Measurements from ENCODE around the gene PDGFB. TPM values are rescaled to one million over a fixed set of nuclear protein-coding genes. Genes with fewer than 3 reads are reported as not detected.

PDGFB gene
- total and polyA plus RNA-seq, 10 donors, result 1.7 to 20.5 (median 8.5) TPM

DNA sequence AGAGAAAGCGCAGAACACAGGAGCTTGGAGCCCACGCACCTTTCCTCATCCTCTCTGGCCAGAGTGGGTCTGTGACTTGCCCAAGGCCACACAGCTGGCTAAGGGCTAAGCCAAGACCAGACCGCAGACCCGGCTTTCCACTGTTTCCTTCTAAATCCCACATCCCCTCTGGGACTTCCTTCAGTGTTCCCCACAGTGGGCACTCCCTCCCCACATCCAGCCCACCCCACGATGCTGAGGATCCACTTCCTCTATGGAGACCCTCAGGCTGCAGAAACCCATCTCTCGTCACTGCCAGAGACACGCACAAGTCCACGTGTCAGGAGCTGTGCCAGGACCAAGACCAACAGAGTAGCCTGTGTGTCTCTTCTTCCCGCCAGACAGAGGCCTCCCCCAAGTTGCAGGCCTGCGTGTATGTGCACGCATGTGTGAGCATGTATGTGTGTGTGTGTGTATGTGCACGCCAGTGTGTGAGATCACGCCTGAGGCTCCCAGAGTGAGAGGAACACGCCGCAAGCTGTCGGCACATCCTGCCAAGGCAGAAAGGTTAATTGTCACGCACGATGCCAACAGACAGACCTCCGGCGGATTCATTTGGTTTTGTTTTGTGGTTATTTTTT lies 21.6 kb downstream of the PDGFB start:
- WGBS, 5 donors, result 43 to 58% (median 46%) methylated on average over 19 to 20 of the region's 20 CpGs
- peak; percentile 75 for DNase-seq
- H3K4me3 ChIP-seq, result no peak overlapping the region
- H3K4me1 ChIP-seq, result peaks cover 0 to 8% (median 0%) of the 10 kb centered on the region in 6 donors
- peaks cover 0 to 42% (median 0%) of the 10 kb centered on the region in 7 donors for H3K27me3 ChIP-seq (replicated peaks in 1 of 7)
- H3K36me3 ChIP-seq, result peaks cover 0 to 51% (median 2%) of the 10 kb centered on the region in 6 donors
- intact Hi-C loops (cut with DNase I; ENCODE audit: low total_unique reads), result no loop called here
- no peak overlapping the region for H3K27ac ChIP-seq
- TF ChIP-seq CTCF (IDR thresholded peaks at IDR 0.05 in 8 of 11, conservative IDR thresholded peaks at IDR 0.05 in 3 of 11), result no peak
- no peak for TF ChIP-seq POLR2AphosphoS5 (IDR thresholded peaks at IDR 0.05)
- no peak for TF ChIP-seq POLR2A (IDR thresholded peaks at IDR 0.05)
- H3K9me3 ChIP-seq, result peaks cover 0 to 7% (median 0%) of the 10 kb centered on the region in 8 donors

DNA sequence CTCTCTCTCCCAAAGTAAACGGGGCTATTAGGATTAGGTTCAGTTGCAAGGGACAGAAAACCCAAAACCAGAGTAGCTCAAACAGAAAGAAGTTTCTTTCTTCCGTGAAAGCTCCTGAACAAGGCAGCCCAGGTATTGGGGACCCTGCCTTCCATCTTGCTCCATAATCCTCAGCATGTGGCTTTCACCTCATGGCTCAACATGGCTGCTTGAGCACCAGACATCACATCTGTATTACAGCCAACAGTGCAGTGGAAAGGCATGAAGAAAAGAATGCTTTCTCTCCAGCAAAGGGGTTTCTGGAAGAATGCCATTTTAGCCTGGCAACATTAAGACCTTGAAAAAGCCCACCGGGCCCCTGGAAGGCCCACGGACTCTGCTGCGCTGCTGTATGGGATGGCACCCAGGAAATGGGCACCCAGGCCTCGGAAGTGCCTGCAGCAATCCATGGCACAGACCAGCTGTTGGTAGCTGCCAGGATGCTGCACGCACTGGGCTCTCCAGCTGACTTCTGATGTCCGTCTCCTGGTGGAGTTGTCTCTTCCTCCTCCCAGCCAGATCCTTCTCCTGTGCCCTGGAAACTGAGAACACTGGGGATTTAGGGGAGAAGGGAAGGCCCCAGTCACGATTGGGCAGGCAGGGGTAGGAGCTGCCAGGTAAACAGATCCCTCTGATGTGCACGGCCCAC lies 22.6 kb downstream of the PDGFB start:
- Histone ChIP-seq H3K27me3 (replicated peaks in 1 of 7) (peaks cover 0 to 42% (median 0%) of the 10 kb centered on the region in 7 donors), H3K4me3 (no peak overlapping the region), H3K9me3 (peaks cover 0 to 8% (median 0%) of the 10 kb centered on the region in 8 donors), H3K27ac (no peak overlapping the region), H3K36me3 (peaks cover 0 to 44% (median 2%) of the 10 kb centered on the region in 6 donors), H3K4me1 (peaks cover 0 to 8% (median 0%) of the 10 kb centered on the region in 6 donors)
- peak; percentile 41 for DNase-seq
- no peak for TF ChIP-seq POLR2A (IDR thresholded peaks at IDR 0.05)
- TF ChIP-seq CTCF (IDR thresholded peaks at IDR 0.05 in 8 of 11, conservative IDR thresholded peaks at IDR 0.05 in 3 of 11), result no peak
- no peak for TF ChIP-seq POLR2AphosphoS5 (IDR thresholded peaks at IDR 0.05)
- WGBS, 5 donors, result 84 to 96% (median 93%) methylated on average over 9 to 10 of the region's 10 CpGs
- intact Hi-C loops (cut with DNase I; ENCODE audit: low total_unique reads), result no loop called here

DNA sequence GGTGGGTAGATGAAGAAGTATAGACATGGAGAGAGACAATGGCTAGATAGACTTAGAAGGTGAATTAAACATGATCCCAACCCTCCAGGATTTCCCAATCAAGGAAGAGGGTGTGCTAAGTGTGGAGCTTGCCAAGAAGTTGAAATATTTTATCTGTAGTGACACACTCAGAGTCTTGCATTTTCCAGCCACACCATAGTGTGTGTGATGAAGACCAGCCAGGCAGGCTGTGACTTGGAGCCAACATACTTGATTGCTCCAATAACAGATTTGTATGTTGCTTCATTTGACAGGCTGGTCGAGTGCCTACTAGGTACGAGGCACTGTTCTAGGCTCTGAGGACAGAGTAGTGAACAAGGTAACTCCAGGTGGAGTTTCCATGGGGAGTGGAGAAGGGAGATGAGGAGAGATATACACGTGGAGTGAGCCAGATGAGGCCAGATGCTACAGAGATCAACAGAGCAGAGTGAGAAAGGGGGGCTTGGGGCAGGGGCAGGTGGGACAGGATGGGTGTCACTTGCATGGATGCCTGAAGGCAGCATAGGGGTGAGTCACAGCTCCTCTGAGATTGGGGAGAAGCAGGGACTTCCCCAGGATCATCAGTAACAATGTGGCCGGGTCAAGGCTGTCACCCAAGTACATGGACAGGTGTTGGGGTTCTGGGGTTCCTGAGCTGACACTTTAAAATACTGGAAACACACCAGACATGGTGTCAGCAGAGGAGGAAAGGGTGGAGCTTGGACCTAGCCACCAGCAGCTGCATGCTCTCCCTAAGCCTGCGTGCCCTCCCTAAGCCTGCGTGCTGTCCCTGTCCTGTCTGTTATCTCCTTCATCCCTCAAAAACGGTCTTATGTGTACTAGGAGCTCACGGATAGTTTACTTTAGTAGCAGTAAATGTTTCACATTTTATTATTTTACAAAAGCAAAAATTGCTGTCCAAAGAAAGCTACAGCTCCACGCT lies 23.6 kb downstream of the PDGFB start:
- Histone ChIP-seq H3K9me3 (peaks cover 0 to 8% (median 0%) of the 10 kb centered on the region in 8 donors), H3K4me3 (no peak overlapping the region), H3K4me1 (peaks cover 0 to 8% (median 0%) of the 10 kb centered on the region in 6 donors), H3K27me3 (replicated peaks in 1 of 7) (peaks cover 0 to 49% (median 0%) of the 10 kb centered on the region in 7 donors), H3K27ac (no peak overlapping the region), H3K36me3 (peaks cover 0 to 38% (median 2%) of the 10 kb centered on the region in 6 donors)
- TF ChIP-seq POLR2A (IDR thresholded peaks at IDR 0.05) (no peak), POLR2AphosphoS5 (IDR thresholded peaks at IDR 0.05) (no peak), CTCF (IDR thresholded peaks at IDR 0.05 in 8 of 11, conservative IDR thresholded peaks at IDR 0.05 in 3 of 11) (no peak)
- intact Hi-C loops (cut with DNase I; ENCODE audit: low total_unique reads), result no loop called here
- 70 to 85% (median 76%) methylated on average over 9 of the region's 9 CpGs for WGBS, 5 donors
- DNase-seq, result peak; percentile 44
